ENCODE measurements around the gene LBH. TPM values are rescaled to one million over a fixed set of nuclear protein-coding genes. Genes with fewer than 3 reads are reported as not detected.

LBH gene
- total RNA-seq, 1 donor from 2014 or later = 137 TPM

DNA sequence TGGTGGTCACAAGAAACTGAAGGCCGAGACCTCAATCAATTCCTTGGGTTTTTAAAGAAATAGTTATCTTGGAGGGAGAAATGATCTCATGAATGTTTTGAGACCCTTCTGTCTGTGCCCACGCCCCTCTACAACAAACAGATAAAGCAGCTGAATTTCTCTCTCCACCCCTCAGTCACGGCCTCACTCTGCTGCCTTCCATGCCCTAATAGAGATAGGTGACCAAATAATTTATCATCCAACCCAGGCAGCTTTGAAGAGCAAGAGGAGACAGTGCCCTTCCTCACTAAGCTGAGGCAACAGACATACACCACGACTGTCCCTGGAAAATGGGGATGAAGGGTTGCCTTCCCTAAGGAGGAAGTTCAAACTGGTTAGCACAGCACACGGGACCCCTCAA is 71.2 kb downstream of the LBH start:
- no peak overlapping the region for H3K4me3 ChIP-seq
- H3K27ac ChIP-seq = no peak overlapping the region
- no peaks in the 10 kb centered on the region for H3K36me3 ChIP-seq
- H3K4me1 ChIP-seq = peaks cover 17% of the 10 kb centered on the region
- no peak for TF ChIP-seq CTCF (IDR thresholded peaks at IDR 0.05)
- no peaks in the 10 kb centered on the region for H3K9me3 ChIP-seq
- no peak for ATAC-seq
- DNase-seq = no peak
- intact Hi-C loops (cut with DNase I) = no loop called here
- no peaks in the 10 kb centered on the region for H3K27me3 ChIP-seq (ENCODE audit: low read depth)

DNA sequence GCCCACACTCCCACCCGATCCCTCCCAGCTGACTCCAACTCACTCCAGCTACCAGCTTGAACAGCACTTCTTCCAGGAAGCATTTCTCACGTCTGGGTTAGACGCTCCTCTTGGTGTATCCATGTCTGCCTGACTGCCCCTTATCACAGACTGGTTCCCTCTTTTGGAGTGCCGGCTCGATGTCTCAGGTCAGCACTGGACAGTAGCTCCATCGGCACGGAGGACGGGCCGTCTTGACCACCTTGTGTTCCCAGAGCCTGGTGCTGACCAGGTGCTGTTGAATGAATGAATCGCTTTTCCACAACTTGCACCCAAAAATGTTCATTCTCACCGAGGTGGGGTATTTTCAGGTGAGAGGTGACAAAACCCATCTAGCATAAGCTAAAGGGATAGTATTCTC is 71.8 kb downstream of the LBH start:
- no peaks in the 10 kb centered on the region for H3K9me3 ChIP-seq
- intact Hi-C loops (cut with DNase I) = no loop called here
- DNase-seq = no peak
- no peaks in the 10 kb centered on the region for H3K27me3 ChIP-seq (ENCODE audit: low read depth)
- no peaks in the 10 kb centered on the region for H3K36me3 ChIP-seq
- peaks cover 17% of the 10 kb centered on the region for H3K4me1 ChIP-seq
- no peak overlapping the region for H3K4me3 ChIP-seq
- TF ChIP-seq CTCF (IDR thresholded peaks at IDR 0.05) = no peak
- no peak for ATAC-seq
- no peak overlapping the region for H3K27ac ChIP-seq

DNA sequence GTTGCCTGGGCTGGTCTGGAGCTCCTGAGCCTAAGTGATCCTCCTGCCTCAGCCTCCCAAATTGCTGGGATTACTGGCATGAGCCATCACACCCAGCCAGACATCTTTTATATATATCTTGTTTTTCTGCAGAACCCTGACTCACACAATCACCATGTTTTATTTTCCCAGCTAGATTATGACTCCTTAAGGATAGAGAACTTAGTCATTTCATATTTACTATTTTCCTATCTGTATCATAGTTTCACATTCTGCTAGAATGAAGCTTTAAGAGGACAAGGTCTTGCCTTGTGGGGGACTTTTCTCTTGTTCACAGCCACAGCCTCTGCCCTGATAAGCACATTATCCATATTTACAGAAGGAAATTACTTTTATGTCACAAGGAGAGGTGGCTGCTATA is 73.9 kb downstream of the LBH start:
- Histone ChIP-seq H3K9me3 (no peaks in the 10 kb centered on the region), H3K4me1 (peaks cover 13% of the 10 kb centered on the region), H3K36me3 (no peaks in the 10 kb centered on the region), H3K4me3 (no peak overlapping the region), H3K27ac (no peak overlapping the region), H3K27me3 (ENCODE audit: low read depth) (no peaks in the 10 kb centered on the region)
- DNase-seq (no peak), ATAC-seq (no peak)
- no peak for TF ChIP-seq CTCF (IDR thresholded peaks at IDR 0.05)
- intact Hi-C loops (cut with DNase I) = no loop called here

DNA sequence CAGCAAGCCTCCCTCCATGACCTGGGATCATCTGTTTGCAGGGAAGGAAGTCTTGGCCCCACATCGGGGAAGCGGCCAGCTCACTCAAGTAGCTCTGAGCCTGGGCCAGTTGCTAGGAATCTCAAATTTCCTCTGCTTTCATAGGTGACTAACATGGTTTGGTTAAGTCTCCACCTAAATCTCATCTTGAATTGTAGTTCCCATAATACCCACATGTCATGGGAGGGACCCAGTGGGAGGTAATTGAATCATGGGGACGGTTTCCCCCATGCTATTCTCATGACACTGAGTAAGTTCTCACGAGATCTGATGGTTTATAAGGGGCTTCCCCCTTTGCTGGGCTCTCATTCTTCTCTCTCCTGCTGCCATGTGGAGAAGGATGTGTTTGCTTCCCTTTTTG is 75.2 kb downstream of the LBH start:
- no peaks in the 10 kb centered on the region for H3K9me3 ChIP-seq
- H3K27me3 ChIP-seq (ENCODE audit: low read depth) = no peaks in the 10 kb centered on the region
- H3K4me1 ChIP-seq = peaks cover under 1% of the 10 kb centered on the region
- ATAC-seq (no peak), DNase-seq (no peak)
- no peak for TF ChIP-seq CTCF (IDR thresholded peaks at IDR 0.05)
- H3K36me3 ChIP-seq = no peaks in the 10 kb centered on the region
- H3K27ac ChIP-seq = no peak overlapping the region
- no peak overlapping the region for H3K4me3 ChIP-seq
- intact Hi-C loops (cut with DNase I) = no loop called here

- intact Hi-C loops (cut with DNase I) = no loop called here
- TF ChIP-seq CTCF (IDR thresholded peaks at IDR 0.05) = no peak
- no peaks in the 10 kb centered on the region for H3K36me3 ChIP-seq
- H3K9me3 ChIP-seq = no peaks in the 10 kb centered on the region
- no peaks in the 10 kb centered on the region for H3K4me1 ChIP-seq
- no peaks in the 10 kb centered on the region for H3K27me3 ChIP-seq (ENCODE audit: low read depth)
- DNase-seq = no peak
- no peak overlapping the region for H3K27ac ChIP-seq
- H3K4me3 ChIP-seq = no peak overlapping the region
- ATAC-seq = no peak
Measured at GRCh38 chr2:30308280-30308679, 76.9 kb downstream of the LBH start.

Other genes starting within 250 kb of the LBH start
- gene YPEL5, start 84.5 kb upstream of the LBH start, total RNA-seq = 98.0 TPM
- gene LCLAT1, start 215.7 kb downstream of the LBH start, total RNA-seq = 13.0 TPM